ENCODE results near the gene CDHR3.

The CDHR3 gene

DNA sequence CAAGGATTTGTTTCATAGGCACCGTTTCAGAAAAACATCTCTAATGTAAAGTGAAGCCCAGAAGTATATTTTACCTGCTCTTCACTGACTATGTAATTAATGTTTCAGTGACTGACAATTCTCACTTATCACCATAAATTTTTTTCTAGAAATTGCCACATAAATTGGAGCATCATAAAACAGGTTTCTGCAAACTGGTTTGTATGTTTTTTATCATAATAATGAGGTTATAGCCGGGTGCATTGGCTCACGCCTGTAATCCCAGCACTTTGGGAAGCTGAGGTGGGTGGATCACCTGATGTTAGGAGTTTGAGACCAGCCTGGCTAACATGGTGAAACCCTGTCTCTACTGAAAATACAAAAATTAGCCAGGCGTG, 109.6 kb downstream of the CDHR3 start:
- Mint-ChIP-seq H3K4me3 (no peak overlapping the region), H3K27me3 (no peaks in the 10 kb centered on the region), H3K4me1 (ENCODE audit: low read depth) (peaks cover 53% of the 10 kb centered on the region), H3K9me3 (no peaks in the 10 kb centered on the region), H3K36me3 (ENCODE audit: low read depth) (no peaks in the 10 kb centered on the region), H3K27ac (peak overlapping the region; percentile 93)
- no peak for DNase-seq

DNA sequence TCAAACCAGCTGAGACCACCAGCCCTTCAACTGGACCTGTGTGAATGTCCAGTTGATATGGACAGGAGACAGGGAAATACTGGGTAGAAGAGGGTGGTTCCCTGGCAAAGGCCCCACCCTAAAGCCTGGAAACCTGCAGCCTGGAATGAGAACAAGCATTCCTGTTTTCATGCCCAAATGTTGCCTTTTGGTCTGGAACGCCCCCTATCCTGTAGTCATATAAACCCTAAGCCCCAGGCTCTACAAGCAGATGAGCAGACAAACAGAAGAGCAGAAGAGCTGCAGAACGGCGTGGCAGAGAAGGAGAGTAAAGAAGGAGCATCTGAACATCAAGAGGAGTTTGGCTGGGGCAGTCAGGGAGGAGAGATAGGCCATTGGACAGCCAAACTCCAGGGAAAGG, 110.6 kb downstream of the CDHR3 start:
- peaks cover 54% of the 10 kb centered on the region for H3K4me1 Mint-ChIP-seq (ENCODE audit: low read depth)
- H3K4me3 Mint-ChIP-seq, result no peak overlapping the region
- H3K27me3 Mint-ChIP-seq, result no peaks in the 10 kb centered on the region
- DNase-seq, result no peak
- H3K27ac Mint-ChIP-seq, result no peak overlapping the region
- H3K36me3 Mint-ChIP-seq (ENCODE audit: low read depth), result no peaks in the 10 kb centered on the region
- no peaks in the 10 kb centered on the region for H3K9me3 Mint-ChIP-seq

DNA sequence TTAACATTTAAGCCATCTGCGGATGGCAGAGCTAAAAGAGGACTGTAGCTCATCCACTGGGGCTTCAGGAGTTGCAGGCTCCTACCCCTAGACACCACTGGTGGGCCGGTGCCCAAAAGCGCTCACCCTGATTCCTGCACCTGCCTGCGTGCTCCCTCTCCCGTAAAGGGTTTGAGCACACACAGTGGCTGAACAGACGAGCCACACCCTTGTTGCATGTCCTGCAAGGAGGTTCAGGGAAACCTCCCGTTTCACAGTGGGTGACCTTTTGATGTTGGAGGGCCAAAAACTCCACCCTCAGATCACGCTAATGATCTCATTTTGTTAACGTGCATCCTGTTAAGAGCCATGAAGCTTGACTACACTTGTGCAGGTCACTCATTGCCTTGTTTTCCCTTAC, 111.2 kb downstream of the CDHR3 start:
- Mint-ChIP-seq H3K4me3 (no peak overlapping the region), H3K27ac (no peak overlapping the region), H3K9me3 (no peaks in the 10 kb centered on the region), H3K27me3 (no peaks in the 10 kb centered on the region), H3K36me3 (ENCODE audit: low read depth) (no peaks in the 10 kb centered on the region), H3K4me1 (ENCODE audit: low read depth) (peaks cover 52% of the 10 kb centered on the region)
- DNase-seq, result no peak

DNA sequence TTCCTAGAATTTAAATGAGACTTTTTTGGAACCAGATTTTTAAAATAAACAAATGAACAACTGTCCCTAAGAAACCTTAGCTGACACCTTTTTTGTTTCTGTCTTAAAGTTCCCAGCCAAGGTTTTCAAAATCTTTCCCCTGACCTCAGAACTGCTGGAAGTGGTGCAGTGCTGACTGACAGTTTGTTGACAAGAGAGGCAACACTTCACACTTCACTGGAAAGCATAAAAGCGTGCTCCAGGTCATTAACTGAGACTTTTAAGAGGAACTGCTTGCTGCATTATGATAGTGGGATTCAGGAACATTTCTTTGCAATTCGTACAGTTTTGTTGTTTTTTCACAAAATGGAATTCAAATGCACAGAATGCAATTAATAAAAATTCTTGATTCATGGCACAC, 112.9 kb downstream of the CDHR3 start:
- Mint-ChIP-seq H3K27ac (no peak overlapping the region), H3K36me3 (ENCODE audit: low read depth) (no peaks in the 10 kb centered on the region), H3K4me1 (ENCODE audit: low read depth) (peaks cover 42% of the 10 kb centered on the region), H3K9me3 (no peaks in the 10 kb centered on the region), H3K27me3 (no peaks in the 10 kb centered on the region), H3K4me3 (no peak overlapping the region)
- no peak for DNase-seq

DNA sequence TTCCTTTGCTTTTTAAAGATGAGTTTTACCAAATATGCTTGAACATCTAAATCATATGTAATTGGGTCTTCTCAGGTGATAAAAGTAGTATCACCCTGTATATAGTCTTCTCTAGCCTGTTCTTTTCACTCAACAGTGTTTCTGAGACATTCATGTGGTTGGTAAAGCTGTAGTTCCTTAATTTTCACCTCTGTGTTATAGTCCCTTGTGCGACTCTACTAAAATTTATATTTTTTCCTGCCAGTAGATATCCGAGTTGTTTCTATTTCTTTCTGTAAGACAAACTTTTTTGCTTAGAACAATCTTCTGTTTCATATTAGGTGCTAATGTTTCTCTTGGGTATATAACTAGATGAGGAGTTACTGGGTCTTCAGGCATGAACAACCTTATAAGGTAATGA, 113.5 kb downstream of the CDHR3 start:
- Mint-ChIP-seq H3K27ac (no peak overlapping the region), H3K36me3 (ENCODE audit: low read depth) (no peaks in the 10 kb centered on the region), H3K9me3 (no peaks in the 10 kb centered on the region), H3K4me1 (ENCODE audit: low read depth) (peaks cover 36% of the 10 kb centered on the region), H3K4me3 (no peak overlapping the region), H3K27me3 (no peaks in the 10 kb centered on the region)
- DNase-seq, result no peak

DNA sequence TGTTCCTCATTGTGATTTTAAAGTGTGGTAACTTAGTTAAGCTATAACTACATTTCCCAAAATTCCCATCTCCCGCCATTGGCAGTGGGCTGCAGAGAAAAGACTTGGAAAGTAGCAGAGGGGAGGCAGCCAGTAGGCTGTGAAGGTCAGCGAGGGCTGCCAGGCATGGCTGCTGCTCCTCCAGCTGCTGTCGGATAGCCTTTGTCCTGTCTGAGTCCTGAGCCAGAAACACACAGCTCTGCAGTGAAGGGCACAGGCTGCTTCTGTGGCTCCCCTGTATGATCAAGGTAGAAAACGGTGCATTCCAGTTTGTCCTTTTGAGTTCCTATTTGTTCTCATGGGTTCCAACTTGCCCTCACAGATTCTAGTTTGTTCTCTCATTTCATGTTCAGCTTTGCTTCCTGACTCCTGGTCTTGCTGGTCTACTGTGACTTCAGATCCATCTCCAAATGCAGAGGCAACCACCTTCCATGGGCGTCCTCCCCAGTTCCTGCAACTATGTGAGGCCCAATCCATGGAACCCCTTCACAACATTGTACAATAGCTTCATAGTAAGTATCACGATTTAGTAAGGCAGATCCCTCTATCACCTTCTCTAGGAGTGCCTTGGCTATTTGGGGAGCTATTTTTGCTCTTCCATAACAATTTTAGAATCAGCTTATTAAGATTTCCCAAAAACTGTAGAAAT, 117.4 kb downstream of the CDHR3 start:
- no peak for DNase-seq
- H3K9me3 Mint-ChIP-seq, result no peaks in the 10 kb centered on the region
- no peaks in the 10 kb centered on the region for H3K27me3 Mint-ChIP-seq
- peaks cover 19% of the 10 kb centered on the region for H3K4me1 Mint-ChIP-seq (ENCODE audit: low read depth)
- H3K27ac Mint-ChIP-seq, result no peak overlapping the region
- no peaks in the 10 kb centered on the region for H3K36me3 Mint-ChIP-seq (ENCODE audit: low read depth)
- H3K4me3 Mint-ChIP-seq, result no peak overlapping the region

DNA sequence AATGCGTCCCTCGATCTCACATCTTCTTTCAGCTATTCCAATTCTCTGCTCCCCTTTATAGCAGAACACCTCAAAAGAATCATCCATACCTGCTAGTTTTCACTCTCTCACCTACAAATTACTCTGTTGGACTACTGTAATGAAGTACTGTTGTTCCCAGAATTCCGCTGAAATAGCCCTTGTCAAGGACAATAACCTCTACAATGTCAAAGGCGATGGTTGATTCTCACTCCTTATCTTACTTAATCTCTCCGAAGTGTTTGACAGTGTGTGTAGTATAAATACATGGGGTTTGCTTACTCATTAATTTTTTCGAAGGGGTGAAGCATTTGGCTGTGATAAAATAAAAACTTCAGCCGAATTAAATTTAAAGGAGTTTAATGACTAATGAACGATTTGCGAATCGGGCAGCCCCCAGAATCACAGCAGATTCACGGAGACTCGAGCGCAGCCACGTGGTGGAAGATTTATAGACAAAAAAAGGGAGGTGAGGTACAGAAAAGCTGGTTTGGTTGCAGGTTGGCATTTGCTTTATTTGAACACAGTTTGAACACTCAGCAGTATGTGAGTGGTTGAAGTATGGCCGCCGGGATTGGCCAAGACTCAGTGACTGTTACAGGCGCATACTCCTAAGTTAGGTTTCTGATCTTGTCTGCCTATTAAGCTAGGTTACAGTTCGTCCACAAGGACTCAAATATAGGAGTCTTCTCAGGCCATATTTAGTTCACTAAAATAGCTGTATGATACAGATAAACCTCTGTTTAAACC, 119.2 kb downstream of the CDHR3 start:
- peaks cover 19% of the 10 kb centered on the region for H3K4me1 Mint-ChIP-seq (ENCODE audit: low read depth)
- no peaks in the 10 kb centered on the region for H3K27me3 Mint-ChIP-seq
- H3K9me3 Mint-ChIP-seq, result no peaks in the 10 kb centered on the region

More for the DNA sequence above, 119.2 kb downstream of the CDHR3 start:
- Mint-ChIP-seq H3K27ac (no peak overlapping the region), H3K4me3 (no peak overlapping the region), H3K36me3 (ENCODE audit: low read depth) (no peaks in the 10 kb centered on the region)
- no peak for DNase-seq

Measured in activated T-cell treated with anti-CD3 and anti-CD28 coated beads, Interleukin-2, amount 50 U/mL, for 24 hours (primary cell).